GM23338 (cell line): Measurements from ENCODE around the gene DNAJB8. TPM values are rescaled to one million over a fixed set of nuclear protein-coding genes. Genes with fewer than 3 reads are reported as not detected.

Experiments used
- ATAC-seq: fragments of 200-7000 bp; cut with Tn5 transposase; 3 replicates; pipeline ENCODE4 v1.9.1; 2020
- DNase-seq: peaks from one replicate; pipeline ENCODE4 v3.0.0-alpha.2; 2015; ENCODE audit warnings: low spot score
- H2AFZ ChIP-seq: fragments of 200-600 bp; sonication (generic); 2 replicates; pipeline ENCODE4 v1.8.0; 2016; ENCODE audit warnings: antibody characterized with exemption, mild to moderate bottlenecking, moderate library complexity
- H3F3A ChIP-seq: fragments of 200-600 bp; sonication (generic); replicated peaks from 2 replicates; pipeline ENCODE4 v1.8.0; 2017; ENCODE audit warnings: antibody characterized with exemption, mixed run types, low read depth
- H3K27ac ChIP-seq: fragments of 200-600 bp; sonication (generic); 2 replicates; pipeline ENCODE4 v1.6.1; 2016; ENCODE audit warnings: low read depth
- H3K27me3 ChIP-seq: fragments of 200-600 bp; sonication (generic); 2 replicates; pipeline ENCODE4 v1.8.0; 2016; ENCODE audit warnings: mild to moderate bottlenecking, mixed run types, moderate library complexity; ENCODE audit not compliant: insufficient read depth
- H3K36me3 ChIP-seq: fragments of 200-600 bp; sonication (generic); 2 replicates; pipeline ENCODE4 v1.8.0; 2016; ENCODE audit warnings: mild to moderate bottlenecking; ENCODE audit not compliant: insufficient read depth
- H3K4me1 ChIP-seq: fragments of 200-600 bp; sonication (generic); 2 replicates; pipeline ENCODE4 v1.8.0; 2016; ENCODE audit warnings: mild to moderate bottlenecking, moderate library complexity; ENCODE audit not compliant: insufficient read depth
- H3K4me2 ChIP-seq: fragments of 200-600 bp; sonication (generic); 2 replicates; pipeline ENCODE4 v1.7.1; 2017; ENCODE audit warnings: mixed run types
- H3K4me3 ChIP-seq: fragments of 200-600 bp; sonication (generic); 2 replicates; pipeline ENCODE4 v1.6.1; 2016; ENCODE audit warnings: mixed run types
- H3K79me2 ChIP-seq: fragments of 200-600 bp; sonication (generic); replicated peaks from 2 replicates; pipeline ENCODE4 v1.8.0; 2017; ENCODE audit warnings: mild to moderate bottlenecking; ENCODE audit not compliant: insufficient read depth
- H3K9me2 ChIP-seq: fragments of 200-600 bp; sonication (generic); 2 replicates; pipeline ENCODE4 v1.8.0; 2017; ENCODE audit not compliant: insufficient read depth
- H4K20me1 ChIP-seq: fragments of 200-600 bp; sonication (generic); replicated peaks from 2 replicates; pipeline ENCODE4 v1.8.0; 2017; ENCODE audit warnings: mild to moderate bottlenecking; ENCODE audit not compliant: insufficient read depth
- H3K27ac Mint-ChIP-seq: 2 replicates; pipeline ENCODE4 v1.8.0; 2020; ENCODE audit warnings: inconsistent platforms, mild to moderate bottlenecking, moderate library complexity, mixed read lengths
- H3K27me3 Mint-ChIP-seq: 3 replicates; pipeline ENCODE4 v1.8.0; 2022; ENCODE audit warnings: low read depth, mild to moderate bottlenecking, moderate library complexity, mixed read lengths, inconsistent platforms; ENCODE audit not compliant: insufficient read depth, poor library complexity
- H3K36me3 Mint-ChIP-seq: 3 replicates; pipeline ENCODE4 v1.8.0; 2021; ENCODE audit warnings: low read depth, mild to moderate bottlenecking, inconsistent platforms, moderate library complexity, mixed read lengths
- H3K4me1 Mint-ChIP-seq: 3 replicates; pipeline ENCODE4 v1.8.0; 2020; ENCODE audit warnings: mild to moderate bottlenecking, inconsistent platforms, mixed read lengths
- H3K4me3 Mint-ChIP-seq: 3 replicates; pipeline ENCODE4 v1.8.0; 2021; ENCODE audit warnings: moderate library complexity, mild to moderate bottlenecking, inconsistent platforms, mixed read lengths
- H3K9me3 Mint-ChIP-seq: 3 replicates; pipeline ENCODE4 v1.8.0; 2020; ENCODE audit warnings: moderate library complexity, mild to moderate bottlenecking, inconsistent platforms, mixed read lengths
- ETS1 ChIP-seq: IDR thresholded peaks from 2 replicates; pipeline ENCODE4 v1.6.1; 2016; ENCODE audit warnings: antibody characterized with exemption
- EZH2 ChIP-seq: fragments of 200-600 bp; sonication (generic); IDR thresholded peaks from one replicate; pipeline ENCODE4 v1.8.0; 2017; ENCODE audit warnings: antibody characterized with exemption, mild to moderate bottlenecking, low read depth; ENCODE audit not compliant: unreplicated experiment
- EZH2phosphoT487 ChIP-seq: fragments of 200-600 bp; sonication (generic); IDR thresholded peaks from one replicate; pipeline ENCODE4 v1.8.1; 2018; ENCODE audit warnings: antibody characterized with exemption; ENCODE audit not compliant: unreplicated experiment
- JUNB ChIP-seq: IDR thresholded peaks from one replicate; pipeline ENCODE4 v1.6.1; 2016; ENCODE audit warnings: antibody characterized with exemption; ENCODE audit not compliant: unreplicated experiment
- NANOG ChIP-seq: IDR thresholded peaks from 2 replicates; pipeline ENCODE4 v1.6.1; 2016; ENCODE audit warnings: antibody characterized with exemption, borderline replicate concordance
- POLR2AphosphoS5 ChIP-seq: IDR thresholded peaks from 2 replicates; pipeline ENCODE4 v1.6.1; 2016; ENCODE audit warnings: antibody characterized with exemption, low read depth
- ZNF114 ChIP-seq: fragments of 250-450 bp; sonication (Bioruptor Pico); IDR thresholded peaks from 2 replicates; pipeline ENCODE4 v1.5.0; 2020; ENCODE audit warnings: mild to moderate bottlenecking, moderate library complexity
- ZNF331 ChIP-seq: fragments of 250-450 bp; sonication (Bioruptor Pico); IDR thresholded peaks from 2 replicates; pipeline ENCODE4 v1.5.0; 2020; ENCODE audit warnings: low read depth, mild to moderate bottlenecking, moderate library complexity
- ZNF462 ChIP-seq: fragments of 250-450 bp; sonication (Bioruptor Pico); IDR thresholded peaks from 2 replicates; pipeline ENCODE4 v1.5.0; 2020; ENCODE audit warnings: mild to moderate bottlenecking, moderate library complexity
- long read RNA-seq: library from polyadenylated mRNA; unstranded; transcript quantifications from one replicate; pipeline ENCODE4 v2.0.0, GENCODE V29; 2020; ENCODE audit not compliant: unreplicated experiment
- polyA plus RNA-seq: library from polyadenylated mRNA; unstranded; fragments of >200 nt; fragmentation: Nextera tagmentation; extraction: Ambion mirVana; gene quantifications from 2 replicates; pipeline ENCODE4 v1.2.1, GENCODE V29; 2016
- total RNA-seq: library from RNA; depleted of rRNA; stranded (reverse); fragments of >200 nt; shearing (Covaris generic); gene quantifications from 2 replicates; pipeline ENCODE4 v1.2.3, GENCODE V29; 2014; rRNA removed
- TF ChIP-seq, protein P1 (sequence below), 2 experiments: fragments of 200-600 bp in 1 of 2; sonication (generic) in 1 of 2; conservative IDR thresholded peaks; 2 replicates each; pipeline versions ENCODE4 v1.5.1 to v1.6.1; 2016 to 2017; ENCODE audit warnings: antibody characterized with exemption in 2 of 2, low read depth in 2 of 2, mild to moderate bottlenecking in 2 of 2, moderate library complexity in 1 of 2

DNAJB8 gene
- total RNA-seq, result not detected in 2 replicates
- not detected in 2 replicates for polyA plus RNA-seq
- long read RNA-seq, result 0 reads

GRCh38 chr3:128466840-128467541 is at the start of gene DNAJB8:
Gene DNAJB8 (minus strand): TSS chr3:128466890. CDS start chr3:128463245, 3,645 bp downstream.
- no peak within 1 kb of the TSS for H3K27ac Mint-ChIP-seq
- Histone ChIP-seq H3K4me1 (no peaks in the 10 kb centered on the region), H3K36me3 (no peaks in the 10 kb centered on the region), H4K20me1 (no peaks in the 10 kb centered on the region), H3K27me3 (peaks cover 9% of the 10 kb centered on the region), H3K27ac (no peak within 1 kb of the TSS), H2AFZ (no peak within 1 kb of the TSS), H3K9me2 (no peaks in the 10 kb centered on the region), H3K4me3 (no peak within 1 kb of the TSS), H3K4me2 (no peak within 1 kb of the TSS), H3F3A (no peaks in the 10 kb centered on the region), H3K79me2 (no peaks in the 10 kb centered on the region)
- H3K27me3 Mint-ChIP-seq, result peaks cover 28% of the 10 kb centered on the region
- H3K4me3 Mint-ChIP-seq, result no peak within 1 kb of the TSS
- H3K36me3 Mint-ChIP-seq, result no peaks in the 10 kb centered on the region
- TF ChIP-seq JUNB (no peak), ETS1 (no peak)
- H3K4me1 Mint-ChIP-seq, result no peaks in the 10 kb centered on the region; the same call in 1 of the 3 replicates
- ATAC-seq (no peak), DNase-seq (no peak)
- no peaks in the 10 kb centered on the region; the same call in 1 of the 3 replicates for H3K9me3 Mint-ChIP-seq

DNA sequence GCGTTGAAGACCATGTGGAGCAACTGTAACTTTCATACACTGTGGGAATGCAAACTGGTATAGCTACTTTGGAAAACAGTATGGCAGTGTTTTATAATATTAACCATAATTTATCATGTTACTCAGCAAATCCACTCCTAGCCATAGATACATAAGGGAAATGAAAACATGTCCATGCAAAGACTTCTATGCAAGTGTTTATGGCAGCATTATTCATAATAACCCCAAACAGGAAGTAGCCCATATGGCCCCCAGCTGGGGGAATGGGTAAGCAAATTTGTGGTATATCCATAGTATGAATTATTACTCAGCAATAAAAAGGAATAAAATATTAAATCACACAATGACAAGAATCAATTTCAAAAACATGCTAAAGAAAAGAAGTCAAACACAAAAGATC is 49.3 kb upstream of the DNAJB8 start:
- Mint-ChIP-seq H3K9me3 (peaks cover 7% of the 10 kb centered on the region; the same call in 2 of the 3 replicates), H3K4me3 (no peak overlapping the region), H3K27ac (no peak overlapping the region), H3K36me3 (no peaks in the 10 kb centered on the region), H3K27me3 (peaks cover 6% of the 10 kb centered on the region), H3K4me1 (no peaks in the 10 kb centered on the region)
- no peak for DNase-seq
- Histone ChIP-seq H3K79me2 (no peaks in the 10 kb centered on the region), H3K27ac (no peak overlapping the region), H3K27me3 (no peaks in the 10 kb centered on the region), H3K4me2 (no peak overlapping the region), H3K36me3 (no peaks in the 10 kb centered on the region), H2AFZ (no peak overlapping the region), H3K9me2 (no peaks in the 10 kb centered on the region), H3K4me1 (no peaks in the 10 kb centered on the region), H4K20me1 (no peaks in the 10 kb centered on the region), H3F3A (no peaks in the 10 kb centered on the region), H3K4me3 (no peak overlapping the region)
- TF ChIP-seq EZH2phosphoT487 (no peak), NANOG (no peak), ZNF331 (CRISPR knock-in tag) (no peak), EZH2 (no peak), ZNF462 (CRISPR knock-in tag) (no peak), POLR2AphosphoS5 (no peak), ZNF114 (CRISPR knock-in tag) (no peak)
- TF ChIP-seq, protein P1, sequence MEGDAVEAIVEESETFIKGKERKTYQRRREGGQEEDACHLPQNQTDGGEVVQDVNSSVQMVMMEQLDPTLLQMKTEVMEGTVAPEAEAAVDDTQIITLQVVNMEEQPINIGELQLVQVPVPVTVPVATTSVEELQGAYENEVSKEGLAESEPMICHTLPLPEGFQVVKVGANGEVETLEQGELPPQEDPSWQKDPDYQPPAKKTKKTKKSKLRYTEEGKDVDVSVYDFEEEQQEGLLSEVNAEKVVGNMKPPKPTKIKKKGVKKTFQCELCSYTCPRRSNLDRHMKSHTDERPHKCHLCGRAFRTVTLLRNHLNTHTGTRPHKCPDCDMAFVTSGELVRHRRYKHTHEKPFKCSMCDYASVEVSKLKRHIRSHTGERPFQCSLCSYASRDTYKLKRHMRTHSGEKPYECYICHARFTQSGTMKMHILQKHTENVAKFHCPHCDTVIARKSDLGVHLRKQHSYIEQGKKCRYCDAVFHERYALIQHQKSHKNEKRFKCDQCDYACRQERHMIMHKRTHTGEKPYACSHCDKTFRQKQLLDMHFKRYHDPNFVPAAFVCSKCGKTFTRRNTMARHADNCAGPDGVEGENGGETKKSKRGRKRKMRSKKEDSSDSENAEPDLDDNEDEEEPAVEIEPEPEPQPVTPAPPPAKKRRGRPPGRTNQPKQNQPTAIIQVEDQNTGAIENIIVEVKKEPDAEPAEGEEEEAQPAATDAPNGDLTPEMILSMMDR (conservative IDR thresholded peaks at IDR 0.05; ENCODE audit: low read depth in 2 of 2), result no peak
- no peak for ATAC-seq
